ENCODE measurements around the gene TFR2. TPM values are rescaled to one million over a fixed set of nuclear protein-coding genes. Genes with fewer than 3 reads are reported as not detected.

The TFR2 gene
- total RNA-seq, 1 experiment from 2014 or later = 6.2 TPM

DNA sequence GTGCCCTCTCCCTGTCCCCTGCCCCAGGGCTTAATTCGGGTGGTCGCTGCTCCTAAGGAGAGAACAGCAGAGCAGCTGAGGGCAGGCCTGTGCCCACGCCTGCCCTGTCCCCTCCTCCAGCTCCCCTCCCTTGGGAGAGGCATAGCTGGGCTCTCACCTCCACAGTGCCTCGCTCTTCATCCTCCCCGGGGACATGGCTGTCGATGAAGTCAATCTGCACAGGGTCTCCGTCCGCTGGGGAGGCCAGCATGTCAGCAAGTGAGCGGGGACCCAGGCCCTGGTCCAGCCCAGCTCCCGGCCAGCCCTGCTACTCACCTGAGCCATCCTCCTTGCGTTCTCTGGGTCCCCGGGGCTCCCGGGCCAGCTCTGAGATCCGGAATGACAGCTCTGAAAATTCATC, 63.8 kb downstream of the TFR2 start:
- Histone ChIP-seq H3K27ac (no peak overlapping the region), H3K4me3 (no peak overlapping the region), H3K27me3 (ENCODE audit: insufficient read depth, low read depth) (no peaks in the 10 kb centered on the region), H3F3A (ENCODE audit: insufficient read depth, low read depth) (0 out of 2 replicates have a peak, but pooled peaks cover 7% of the 10 kb centered on the region), H3K4me1 (replicated peaks; ENCODE audit: insufficient read depth) (no peaks in the 10 kb centered on the region), H4K20me1 (ENCODE audit: insufficient read depth) (no peaks in the 10 kb centered on the region), H2AFZ (no peak overlapping the region), H3K9me3 (ENCODE audit: insufficient read depth, low read depth) (no peaks in the 10 kb centered on the region), H3K4me2 (no peak overlapping the region), H3K79me2 (ENCODE audit: low read depth) (peaks cover 4% of the 10 kb centered on the region), H3K36me3 (ENCODE audit: low read depth) (0 out of 2 replicates have a peak, but pooled peaks cover 10% of the 10 kb centered on the region), H3K9me2 (ENCODE audit: insufficient read depth) (no peaks in the 10 kb centered on the region)
- no peak for DNase-seq
- no peak for TF ChIP-seq EZH2 (IDR thresholded peaks at IDR 0.05; ENCODE audit: low read depth)
- TF ChIP-seq CTCF (conservative IDR thresholded peaks at IDR 0.05) = no peak
- ChIA-PET POLR2A (ENCODE audit: unreplicated experiment) (no interaction called here), CTCF (no interaction called here)
- BruUV-seq (replicated peaks) = no TSS peak
- intact Hi-C loops (cut with micrococcal nuclease; ENCODE audit: unreplicated experiment) = no loop called here

- Histone ChIP-seq H3K36me3 (ENCODE audit: low read depth) (0 out of 2 replicates have a peak, but pooled peaks cover 10% of the 10 kb centered on the region), H3K27me3 (ENCODE audit: insufficient read depth, low read depth) (no peaks in the 10 kb centered on the region), H3K9me3 (ENCODE audit: insufficient read depth, low read depth) (no peaks in the 10 kb centered on the region), H3K4me2 (no peak overlapping the region), H4K20me1 (ENCODE audit: insufficient read depth) (no peaks in the 10 kb centered on the region), H3K9me2 (ENCODE audit: insufficient read depth) (no peaks in the 10 kb centered on the region), H3K27ac (no peak overlapping the region), H3K79me2 (ENCODE audit: low read depth) (no peaks in the 10 kb centered on the region), H3K4me1 (replicated peaks; ENCODE audit: insufficient read depth) (no peaks in the 10 kb centered on the region), H3K4me3 (no peak overlapping the region), H3F3A (ENCODE audit: insufficient read depth, low read depth) (0 out of 2 replicates have a peak, but pooled peaks cover 7% of the 10 kb centered on the region), H2AFZ (no peak overlapping the region)
- ChIA-PET CTCF (no interaction called here), POLR2A (ENCODE audit: unreplicated experiment) (no interaction called here)
- DNase-seq = no peak
- BruUV-seq (replicated peaks) = no TSS peak
- intact Hi-C loops (cut with micrococcal nuclease; ENCODE audit: unreplicated experiment) = no loop called here
- TF ChIP-seq EZH2 (IDR thresholded peaks at IDR 0.05; ENCODE audit: low read depth) (no peak), CTCF (conservative IDR thresholded peaks at IDR 0.05) (no peak)
Observed at GRCh38 chr7:100577103-100577502, 64.2 kb downstream of the TFR2 start.

GRCh38 chr7:100576384-100576993, 64.9 kb downstream of the TFR2 start:
- H4K20me1 ChIP-seq (ENCODE audit: insufficient read depth) = no peaks in the 10 kb centered on the region
- ChIA-PET CTCF (no interaction called here), POLR2A (ENCODE audit: unreplicated experiment) (no interaction called here)
- H3K9me3 ChIP-seq (ENCODE audit: insufficient read depth, low read depth) = no peaks in the 10 kb centered on the region
- H3F3A ChIP-seq (ENCODE audit: insufficient read depth, low read depth) = 0 out of 2 replicates have a peak, but pooled peaks cover 5% of the 10 kb centered on the region
- 0 out of 2 replicates have a peak, but pooled peaks cover 10% of the 10 kb centered on the region for H3K36me3 ChIP-seq (ENCODE audit: low read depth)
- H3K79me2 ChIP-seq (ENCODE audit: low read depth) = no peaks in the 10 kb centered on the region
- no peak for DNase-seq
- no peak overlapping the region for H3K4me2 ChIP-seq
- H3K4me3 ChIP-seq = no peak overlapping the region
- no peak overlapping the region for H3K27ac ChIP-seq
- intact Hi-C loops (cut with micrococcal nuclease; ENCODE audit: unreplicated experiment) = no loop called here
- no peaks in the 10 kb centered on the region for H3K9me2 ChIP-seq (ENCODE audit: insufficient read depth)
- no peaks in the 10 kb centered on the region for H3K27me3 ChIP-seq (ENCODE audit: insufficient read depth, low read depth)
- no TSS peak for BruUV-seq (replicated peaks)
- no peak overlapping the region for H2AFZ ChIP-seq
- H3K4me1 ChIP-seq (replicated peaks; ENCODE audit: insufficient read depth) = no peaks in the 10 kb centered on the region
- TF ChIP-seq CTCF (conservative IDR thresholded peaks at IDR 0.05) (no peak), EZH2 (IDR thresholded peaks at IDR 0.05; ENCODE audit: low read depth) (no peak)
